Suprapubic skin (tissue), 4 donors: ENCODE data around the gene TMEM52. TPM values are rescaled to one million over a fixed set of nuclear protein-coding genes. Genes with fewer than 3 reads are reported as not detected.
"Not testable (repeated sequence)": the region's sequence is repeated elsewhere in the genome, so short reads cannot be mapped to it uniquely, and the experiment has no call there.

Experiments used
- DNase-seq, 2 donors: peaks; one replicate each; pipeline ENCODE4 v3.0.0-alpha.2; 2019; ENCODE audit warnings: low spot score in 2 of 2
- H3K27ac ChIP-seq: fragments of 200-600 bp; sonication (generic); one replicate; pipeline ENCODE4 v1.5.1; 2019
- H3K27me3 ChIP-seq: fragments of 200-600 bp; sonication (generic); one replicate; pipeline ENCODE4 v1.5.1; 2019
- H3K36me3 ChIP-seq: fragments of 200-600 bp; sonication (generic); one replicate; pipeline ENCODE4 v1.5.1; 2019
- H3K4me1 ChIP-seq: fragments of 200-600 bp; sonication (generic); one replicate; pipeline ENCODE4 v1.5.1; 2019
- H3K4me3 ChIP-seq: fragments of 200-600 bp; sonication (generic); one replicate; pipeline ENCODE4 v1.5.1; 2019; ENCODE audit warnings: mild to moderate bottlenecking
- H3K9me3 ChIP-seq: fragments of 200-600 bp; sonication (generic); one replicate; pipeline ENCODE4 v1.5.1; 2019
- EP300 ChIP-seq: sonication (generic); formaldehyde crosslinking; IDR thresholded peaks from one replicate; pipeline ENCODE4 v1.6.1; 2017; ENCODE audit warnings: antibody characterized with exemption
- POLR2A ChIP-seq, 2 donors: fragments of 450-650 bp; IDR thresholded peaks; one replicate each; pipeline ENCODE4 v1.6.1; 2017; ENCODE audit warnings: antibody characterized with exemption in 2 of 2, mild to moderate bottlenecking in 2 of 2, moderate library complexity in 2 of 2
- POLR2AphosphoS5 ChIP-seq, 3 donors: sonication (generic); formaldehyde crosslinking; IDR thresholded peaks; one replicate each; pipeline ENCODE4 v1.6.1; 2017; ENCODE audit warnings: antibody characterized with exemption in 3 of 3
- WGBS: methylation state at CpG from one replicate; pipeline ENCODE4 v1.1.5; 2018; 5-methylcytosine and 5-hydroxymethylcytosine counted together
- total RNA-seq, 4 donors: library from RNA; depleted of rRNA; stranded (reverse); fragments of >200 nt; gene quantifications; one replicate each; pipeline ENCODE4 v1.1.0, GENCODE V29; 2016
- TF ChIP-seq, protein P1 (sequence below), 2 donors: fragments of 200-600 bp in 1 of 2; fragments of 450-650 bp in 1 of 2; sonication (generic) in 1 of 2; IDR thresholded peaks; one replicate each; pipeline ENCODE4 v1.5.1; 2016 to 2019; ENCODE audit warnings: antibody characterized with exemption in 2 of 2, mild to moderate bottlenecking in 1 of 2, moderate library complexity in 1 of 2

The TMEM52 gene
- total RNA-seq, 4 donors from 2014 or later = 2.2 to 6.0 (median 4.5) TPM

DNA sequence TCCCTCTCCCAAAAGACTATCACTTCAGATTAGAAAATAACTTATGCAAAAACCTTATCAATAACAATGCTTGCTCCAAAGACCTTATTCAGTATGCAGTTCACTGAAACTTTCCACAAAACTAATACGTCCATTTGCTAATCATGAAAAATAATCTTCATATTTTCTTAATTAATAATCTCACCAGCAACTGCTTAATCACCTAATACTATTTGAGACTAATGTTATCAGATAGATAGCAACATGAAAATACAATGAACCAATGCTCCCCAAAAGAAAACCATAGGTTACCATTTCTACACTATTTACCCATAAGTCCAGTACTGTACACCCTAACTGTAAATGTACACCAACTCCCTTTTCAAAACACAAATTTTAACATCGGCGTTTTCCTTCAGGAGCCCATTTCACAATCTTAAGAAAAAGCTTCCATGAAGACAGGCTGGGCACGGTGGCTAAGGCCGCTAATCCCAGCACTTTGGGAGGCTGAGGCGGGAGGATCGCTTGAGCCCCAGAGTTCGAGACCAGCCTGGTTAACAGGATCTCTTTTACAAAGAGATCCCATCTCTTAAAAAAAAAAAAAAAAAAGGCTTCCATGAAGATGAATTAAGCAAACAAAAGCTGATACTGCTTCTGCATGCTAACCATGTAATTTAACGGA, 29.9 kb downstream of the TMEM52 start:
- H3K27ac ChIP-seq = peak overlapping the region; percentile 98
- H3K27me3 ChIP-seq = no peaks in the 10 kb centered on the region
- TF ChIP-seq EP300 (no peak), POLR2AphosphoS5 (IDR thresholded peaks at IDR 0.05) (no peak), POLR2A (IDR thresholded peaks at IDR 0.05) (no peak)
- TF ChIP-seq, protein P1, sequence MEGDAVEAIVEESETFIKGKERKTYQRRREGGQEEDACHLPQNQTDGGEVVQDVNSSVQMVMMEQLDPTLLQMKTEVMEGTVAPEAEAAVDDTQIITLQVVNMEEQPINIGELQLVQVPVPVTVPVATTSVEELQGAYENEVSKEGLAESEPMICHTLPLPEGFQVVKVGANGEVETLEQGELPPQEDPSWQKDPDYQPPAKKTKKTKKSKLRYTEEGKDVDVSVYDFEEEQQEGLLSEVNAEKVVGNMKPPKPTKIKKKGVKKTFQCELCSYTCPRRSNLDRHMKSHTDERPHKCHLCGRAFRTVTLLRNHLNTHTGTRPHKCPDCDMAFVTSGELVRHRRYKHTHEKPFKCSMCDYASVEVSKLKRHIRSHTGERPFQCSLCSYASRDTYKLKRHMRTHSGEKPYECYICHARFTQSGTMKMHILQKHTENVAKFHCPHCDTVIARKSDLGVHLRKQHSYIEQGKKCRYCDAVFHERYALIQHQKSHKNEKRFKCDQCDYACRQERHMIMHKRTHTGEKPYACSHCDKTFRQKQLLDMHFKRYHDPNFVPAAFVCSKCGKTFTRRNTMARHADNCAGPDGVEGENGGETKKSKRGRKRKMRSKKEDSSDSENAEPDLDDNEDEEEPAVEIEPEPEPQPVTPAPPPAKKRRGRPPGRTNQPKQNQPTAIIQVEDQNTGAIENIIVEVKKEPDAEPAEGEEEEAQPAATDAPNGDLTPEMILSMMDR (IDR thresholded peaks at IDR 0.05) = no peak
- no peaks in the 10 kb centered on the region for H3K9me3 ChIP-seq
- H3K36me3 ChIP-seq = peaks cover 2% of the 10 kb centered on the region
- peaks cover 65% of the 10 kb centered on the region for H3K4me1 ChIP-seq
- DNase-seq = no peak
- peak overlapping the region; percentile 90 for H3K4me3 ChIP-seq
- 5% methylated on average over 9 of the region's 9 CpGs for WGBS

DNA sequence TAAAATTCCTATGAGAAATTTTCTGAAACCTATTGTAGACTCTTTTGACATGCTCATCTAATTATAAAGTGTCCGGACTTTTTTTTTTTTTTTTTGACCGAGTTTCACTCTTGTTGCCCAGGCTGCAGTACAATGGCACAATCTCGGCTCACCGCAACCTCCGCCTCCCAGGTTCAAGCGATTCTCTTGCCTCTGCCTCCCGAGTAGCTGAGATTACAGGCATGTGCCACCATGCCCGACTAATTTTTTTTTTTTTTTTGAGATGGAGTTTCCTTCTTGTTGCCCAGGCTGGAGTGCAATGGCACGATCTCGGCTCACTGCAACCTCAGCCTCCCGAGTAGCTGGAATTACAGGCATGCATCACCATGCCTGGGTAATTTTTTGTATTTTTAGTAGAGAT, 35.2 kb downstream of the TMEM52 start:
- H3K36me3 ChIP-seq, DNase-seq, H3K27me3 ChIP-seq, H3K9me3 ChIP-seq, H3K4me3 ChIP-seq, H3K27ac ChIP-seq: not testable (repeated sequence)
- 68% methylated on average over 11 of the region's 11 CpGs for WGBS
- peaks cover 63% of the 10 kb centered on the region for H3K4me1 ChIP-seq

DNA sequence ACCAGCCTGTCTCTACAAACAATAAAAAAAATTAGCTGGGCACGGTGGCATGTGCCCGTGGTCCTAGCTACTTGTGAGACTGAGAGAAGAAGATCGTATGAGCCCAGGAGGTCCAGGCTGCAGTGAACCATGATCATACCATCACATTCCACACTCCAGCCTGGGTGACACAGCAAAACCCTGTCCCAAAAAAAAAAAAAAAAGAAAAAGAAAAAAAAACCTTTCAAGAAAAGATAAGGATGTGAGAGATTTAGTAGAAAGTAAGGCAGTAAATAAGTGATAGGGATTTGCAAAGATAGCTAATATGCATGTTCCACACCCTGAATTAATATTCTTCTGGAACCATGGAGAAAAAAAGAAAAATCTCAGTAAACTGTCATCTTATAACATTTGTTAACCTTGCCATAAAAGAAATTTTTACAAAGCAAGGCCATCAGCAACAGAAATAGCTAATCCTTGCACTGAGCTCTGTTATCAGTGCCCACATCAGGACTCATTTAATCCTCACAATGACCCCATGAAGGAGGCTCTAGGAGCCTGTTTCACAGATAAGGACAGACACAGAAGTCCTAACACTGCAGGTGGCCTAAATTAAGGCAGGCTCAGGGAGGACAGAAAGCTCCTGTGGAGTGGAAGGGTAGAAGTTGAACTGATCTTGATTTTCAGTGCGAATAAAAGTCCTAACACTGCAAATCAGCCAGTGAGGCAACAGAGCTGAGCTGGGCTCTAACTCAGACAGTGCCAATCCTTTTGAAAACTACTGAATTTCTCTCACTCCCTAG, 35.8 kb downstream of the TMEM52 start:
- peaks cover 3% of the 10 kb centered on the region for H3K36me3 ChIP-seq
- 40% methylated on average over 4 of the region's 4 CpGs for WGBS
- DNase-seq = no peak
- no peaks in the 10 kb centered on the region for H3K27me3 ChIP-seq
- no peak overlapping the region for H3K4me3 ChIP-seq
- TF ChIP-seq EP300 (no peak), POLR2A (IDR thresholded peaks at IDR 0.05) (no peak), POLR2AphosphoS5 (IDR thresholded peaks at IDR 0.05) (no peak)
- TF ChIP-seq, protein P1 (IDR thresholded peaks at IDR 0.05) = no peak
- H3K27ac ChIP-seq = no peak overlapping the region
- H3K4me1 ChIP-seq = peaks cover 62% of the 10 kb centered on the region
- no peaks in the 10 kb centered on the region for H3K9me3 ChIP-seq

- peaks cover 52% of the 10 kb centered on the region for H3K4me1 ChIP-seq
- TF ChIP-seq EP300 = no peak
- no peak for DNase-seq
- no peak overlapping the region for H3K4me3 ChIP-seq
- no peaks in the 10 kb centered on the region for H3K27me3 ChIP-seq
- no peaks in the 10 kb centered on the region for H3K9me3 ChIP-seq
- H3K36me3 ChIP-seq = peaks cover 3% of the 10 kb centered on the region
- WGBS = 85% methylated on average over 6 of the region's 6 CpGs
- no peak overlapping the region for H3K27ac ChIP-seq
Measured at GRCh38 chr1:1881727-1882126, 37.4 kb downstream of the TMEM52 start.

GRCh38 chr1:1880617-1881312, 38.3 kb downstream of the TMEM52 start:
- no peak overlapping the region for H3K27ac ChIP-seq
- no peaks in the 10 kb centered on the region for H3K9me3 ChIP-seq
- H3K27me3 ChIP-seq = no peaks in the 10 kb centered on the region
- peaks cover 53% of the 10 kb centered on the region for H3K4me1 ChIP-seq
- 58% methylated on average over 13 of the region's 13 CpGs for WGBS
- TF ChIP-seq EP300 (no peak), POLR2AphosphoS5 (IDR thresholded peaks at IDR 0.05) (no peak), POLR2A (IDR thresholded peaks at IDR 0.05) (no peak)
- TF ChIP-seq, protein P1 (IDR thresholded peaks at IDR 0.05) = no peak
- H3K4me3 ChIP-seq = no peak overlapping the region
- H3K36me3 ChIP-seq = peaks cover 3% of the 10 kb centered on the region
- no peak for DNase-seq

- Histone ChIP-seq H3K4me3 (no peak overlapping the region), H3K9me3 (no peaks in the 10 kb centered on the region), H3K27ac (no peak overlapping the region), H3K27me3 (no peaks in the 10 kb centered on the region), H3K36me3 (peaks cover 10% of the 10 kb centered on the region), H3K4me1 (peaks cover 55% of the 10 kb centered on the region)
- no peak for TF ChIP-seq POLR2AphosphoS5 (IDR thresholded peaks at IDR 0.05)
- TF ChIP-seq, protein P1 (IDR thresholded peaks at IDR 0.05) = no peak
- TF ChIP-seq POLR2A (IDR thresholded peaks at IDR 0.05) = no peak
- no peak for TF ChIP-seq EP300
- 91% methylated on average over 5 of the region's 5 CpGs for WGBS
- DNase-seq = no peak
Measured at GRCh38 chr1:1879942-1880341, 39.1 kb downstream of the TMEM52 start.
